HUDEP-2 (cell line): ENCODE data around the gene CSTF2.
"Not testable (repeated sequence)": the region's sequence is repeated elsewhere in the genome, so short reads cannot be mapped to it uniquely, and the experiment has no call there.

Experiments
- DNase-seq, 76 experiments: peaks; one replicate each; lab custom pipeline; 2025; ENCODE audit not compliant: unreplicated experiment in 76 of 76; lab: John Stamatoyannopoulos, UW

Gene CSTF2, protein sequence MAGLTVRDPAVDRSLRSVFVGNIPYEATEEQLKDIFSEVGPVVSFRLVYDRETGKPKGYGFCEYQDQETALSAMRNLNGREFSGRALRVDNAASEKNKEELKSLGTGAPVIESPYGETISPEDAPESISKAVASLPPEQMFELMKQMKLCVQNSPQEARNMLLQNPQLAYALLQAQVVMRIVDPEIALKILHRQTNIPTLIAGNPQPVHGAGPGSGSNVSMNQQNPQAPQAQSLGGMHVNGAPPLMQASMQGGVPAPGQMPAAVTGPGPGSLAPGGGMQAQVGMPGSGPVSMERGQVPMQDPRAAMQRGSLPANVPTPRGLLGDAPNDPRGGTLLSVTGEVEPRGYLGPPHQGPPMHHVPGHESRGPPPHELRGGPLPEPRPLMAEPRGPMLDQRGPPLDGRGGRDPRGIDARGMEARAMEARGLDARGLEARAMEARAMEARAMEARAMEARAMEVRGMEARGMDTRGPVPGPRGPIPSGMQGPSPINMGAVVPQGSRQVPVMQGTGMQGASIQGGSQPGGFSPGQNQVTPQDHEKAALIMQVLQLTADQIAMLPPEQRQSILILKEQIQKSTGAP

DNA sequence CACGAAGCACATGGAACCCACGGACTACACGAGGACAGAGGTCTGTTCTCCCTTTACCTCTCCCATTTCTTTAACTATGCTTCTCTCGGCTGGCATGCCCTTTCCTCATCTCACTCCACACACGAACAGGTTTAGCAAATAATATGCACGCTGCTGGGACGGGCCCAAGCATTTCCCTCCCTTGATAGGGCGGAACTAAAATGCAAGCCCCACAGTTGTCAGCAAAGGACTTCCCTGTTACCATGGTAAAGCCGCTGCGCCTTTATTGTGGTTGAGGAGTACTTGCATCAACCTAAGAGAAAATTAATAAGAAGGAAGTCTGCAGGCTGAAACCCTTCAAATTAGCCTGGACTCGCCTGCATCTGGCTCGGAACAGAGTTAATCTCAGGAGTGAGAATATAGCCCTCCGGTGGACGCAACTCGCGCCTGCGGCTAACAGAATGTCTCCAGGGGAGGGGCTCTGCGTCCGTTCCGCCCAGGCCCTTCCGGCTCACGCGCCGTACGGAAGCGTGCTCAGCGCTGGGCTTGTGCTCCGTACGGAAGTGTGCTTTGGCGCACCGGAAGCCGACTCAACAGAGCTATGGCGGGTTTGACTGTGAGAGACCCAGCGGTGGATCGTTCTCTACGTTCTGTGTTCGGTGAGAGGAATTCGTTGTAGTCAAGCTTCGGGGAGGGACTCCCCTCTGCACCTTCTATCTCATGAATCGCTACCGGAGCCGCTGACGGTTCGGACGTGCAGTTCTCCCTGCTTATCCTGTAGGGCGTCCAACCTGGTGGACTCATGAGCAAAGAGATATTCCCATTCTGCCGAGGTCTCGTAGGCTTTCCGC lies at the start of gene CSTF2:
CSTF2 (plus strand) TSS at position 555 of the 830 bp plus-strand sequence; CDS start at position 581, 26 bp downstream.
- DNase-seq: peak in 75 of 76 experiments; percentile 1 to 78 (median 62)

DNA sequence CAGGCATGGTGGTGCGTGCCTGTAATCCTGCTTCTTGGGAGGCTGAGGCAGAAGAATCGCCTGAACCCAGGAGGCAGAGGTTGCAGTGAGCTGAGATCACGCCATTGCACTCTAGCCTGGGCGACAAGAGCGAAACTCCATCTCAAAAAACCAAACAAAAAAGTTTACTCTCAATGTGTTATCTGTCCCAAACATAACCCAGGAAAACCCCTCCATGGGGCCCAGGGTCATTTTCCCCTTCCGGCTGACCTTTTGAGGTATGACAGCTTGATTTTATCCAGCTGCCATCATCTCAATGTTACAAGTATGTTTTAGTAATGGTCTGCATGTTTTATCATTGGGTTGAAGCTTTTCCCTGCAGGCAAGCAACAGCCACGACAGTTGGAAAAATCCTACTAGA lies 23.8 kb upstream of the CSTF2 start:
- not testable (repeated sequence) for DNase-seq

DNA sequence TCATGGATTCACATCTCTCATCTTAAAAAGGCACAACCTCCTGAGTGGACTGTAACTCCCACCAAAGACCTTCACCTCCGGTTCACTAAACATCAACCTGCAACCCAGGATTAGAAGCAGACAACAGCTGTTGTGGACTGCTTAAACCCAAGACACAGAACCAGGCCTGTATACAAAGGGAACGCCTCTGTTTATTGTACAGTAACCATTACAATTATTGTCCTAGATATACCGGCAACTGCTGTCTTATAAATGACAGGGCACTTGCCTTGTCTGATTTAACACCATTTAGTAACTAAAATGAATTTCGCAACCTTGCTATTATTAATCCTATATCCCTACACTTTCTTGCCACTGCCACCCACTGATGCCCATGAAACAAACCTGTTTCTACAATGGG lies 22.8 kb upstream of the CSTF2 start:
- no peak for DNase-seq

DNA sequence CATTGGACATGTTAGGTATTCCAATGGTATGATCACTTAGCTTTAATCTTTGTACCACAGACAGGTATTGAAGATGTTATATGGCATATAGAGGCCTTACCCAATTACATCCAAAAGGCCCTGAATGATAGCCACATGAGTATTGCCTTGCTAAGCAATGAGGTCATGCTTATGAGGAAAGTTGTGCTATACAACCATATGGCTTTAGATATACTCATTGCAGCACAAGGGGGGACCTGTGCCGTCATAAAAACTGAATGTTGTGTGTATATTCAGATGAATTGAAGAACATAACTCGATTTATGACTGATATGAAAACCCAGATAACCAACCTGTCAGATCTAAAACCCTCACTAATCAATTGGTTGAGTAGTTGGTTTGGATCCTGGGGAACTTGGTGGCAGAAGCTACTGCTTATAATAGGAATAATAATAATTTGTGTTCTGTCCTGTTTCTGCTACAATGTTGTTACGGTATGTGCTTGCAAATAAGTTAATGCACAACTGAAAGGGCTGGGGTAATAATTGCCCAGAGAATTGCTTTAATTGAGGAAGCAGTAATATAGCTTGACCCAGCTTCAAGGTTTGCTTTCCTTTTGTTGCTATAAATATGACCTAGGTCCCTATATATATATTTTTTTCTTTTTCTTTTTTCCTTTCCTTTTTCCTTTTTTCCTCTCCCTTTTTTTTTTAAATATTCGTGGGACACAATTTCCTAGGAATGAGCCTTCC lies 21.5 kb upstream of the CSTF2 start:
- DNase-seq: no peak

DNA sequence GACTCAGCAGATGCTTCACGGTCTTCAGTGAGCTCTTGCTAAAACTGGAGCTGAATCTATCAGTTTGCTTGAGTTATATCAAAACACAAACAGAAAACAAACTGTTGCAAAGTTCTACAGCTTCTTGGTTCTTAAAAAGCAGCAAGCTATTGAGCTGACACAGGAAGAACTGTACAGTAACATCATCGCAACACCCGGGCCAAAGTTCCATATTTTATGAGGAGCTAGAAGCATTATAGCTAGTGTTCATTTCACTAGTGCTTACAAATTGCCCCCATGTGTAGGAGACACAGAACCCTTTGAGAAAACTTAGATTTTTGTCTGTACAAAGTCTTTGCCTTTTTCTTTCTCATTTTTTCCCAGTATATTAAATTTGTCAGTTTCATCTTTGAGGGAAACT lies 17.3 kb upstream of the CSTF2 start:
- DNase-seq: no peak

DNA sequence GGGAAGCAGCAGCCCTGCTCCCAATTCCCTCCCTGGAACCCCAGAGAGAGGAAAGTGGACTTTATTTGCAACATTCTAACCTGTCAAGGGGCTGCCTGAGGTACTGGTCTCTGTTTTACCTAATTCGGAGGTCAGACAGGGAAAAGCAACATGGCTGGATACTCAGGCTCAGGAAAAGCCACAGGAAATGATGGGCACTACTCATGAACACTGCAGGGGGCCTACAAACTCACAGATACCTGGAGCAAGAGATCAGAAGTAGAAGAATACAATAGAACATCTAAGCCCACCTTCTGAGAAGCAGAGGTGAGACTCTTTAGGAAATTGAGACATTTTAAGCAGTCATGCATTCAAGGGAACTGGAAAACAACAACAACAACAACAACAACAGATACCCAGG lies 15.4 kb upstream of the CSTF2 start:
- DNase-seq: no peak

DNA sequence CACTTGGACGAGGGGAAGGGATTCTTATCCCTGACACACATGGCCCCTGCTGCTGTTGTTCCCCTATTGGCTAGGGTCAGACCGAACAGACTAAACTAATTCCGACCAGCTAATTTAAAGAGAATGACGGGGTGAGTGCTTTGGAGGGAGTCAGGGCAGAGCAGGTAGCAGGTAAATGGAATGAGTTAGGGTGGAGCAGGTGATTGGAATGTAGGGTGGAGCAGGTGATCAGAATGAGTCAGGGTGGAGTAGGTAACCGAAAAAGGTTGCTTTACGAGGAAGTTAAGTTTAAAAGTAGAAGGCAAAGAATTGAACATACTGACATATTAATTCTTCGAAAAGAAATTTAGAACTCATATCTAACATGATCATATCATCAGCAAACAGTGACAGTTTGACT lies 11.9 kb upstream of the CSTF2 start:
- DNase-seq: not testable (repeated sequence)

DNA sequence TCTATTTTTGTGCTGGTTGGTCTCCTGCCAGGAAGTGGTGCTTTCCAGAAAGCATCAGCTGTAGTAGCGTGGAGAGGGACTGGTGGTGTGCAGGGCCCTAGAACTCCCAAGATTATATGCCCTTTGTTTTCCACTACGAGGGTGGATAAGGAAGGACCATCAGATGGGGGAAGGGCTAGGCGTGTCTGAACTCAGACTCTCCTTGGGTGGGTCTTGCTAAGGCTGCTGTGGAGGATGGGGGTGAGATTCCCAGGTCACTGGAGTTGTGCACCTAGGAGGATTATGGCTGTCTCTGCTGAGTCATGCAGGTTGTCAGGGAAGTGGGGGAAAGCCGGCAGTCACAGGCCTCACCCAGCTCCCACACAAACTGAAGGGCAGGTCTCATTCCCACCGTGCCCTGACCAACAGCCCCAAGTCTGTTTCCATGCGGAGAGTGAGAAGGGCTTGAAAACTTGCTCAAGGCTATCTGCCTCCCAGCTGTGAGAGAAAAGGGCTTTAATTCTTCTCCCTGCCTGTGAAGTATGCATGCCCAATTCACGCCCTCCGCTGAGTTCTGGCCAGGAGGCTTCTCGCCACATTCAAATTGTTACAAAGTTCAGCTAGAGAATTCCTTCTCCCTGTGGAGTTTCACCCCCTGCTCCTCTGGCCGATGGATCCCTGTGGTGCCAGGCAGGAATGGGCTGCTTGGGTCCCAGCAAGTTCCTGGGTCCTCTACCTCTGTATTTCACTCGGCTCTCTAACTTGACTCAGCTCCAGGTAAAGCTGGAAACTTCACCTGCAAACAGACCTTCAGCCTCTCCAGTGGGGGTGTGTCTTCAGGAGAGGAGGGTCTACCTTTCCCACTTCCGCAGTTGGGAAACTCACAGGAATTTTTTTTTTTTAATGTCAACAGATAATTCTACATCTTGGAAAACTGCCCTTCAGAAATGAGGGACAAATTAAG lies 7.7 kb upstream of the CSTF2 start:
- no peak for DNase-seq

DNA sequence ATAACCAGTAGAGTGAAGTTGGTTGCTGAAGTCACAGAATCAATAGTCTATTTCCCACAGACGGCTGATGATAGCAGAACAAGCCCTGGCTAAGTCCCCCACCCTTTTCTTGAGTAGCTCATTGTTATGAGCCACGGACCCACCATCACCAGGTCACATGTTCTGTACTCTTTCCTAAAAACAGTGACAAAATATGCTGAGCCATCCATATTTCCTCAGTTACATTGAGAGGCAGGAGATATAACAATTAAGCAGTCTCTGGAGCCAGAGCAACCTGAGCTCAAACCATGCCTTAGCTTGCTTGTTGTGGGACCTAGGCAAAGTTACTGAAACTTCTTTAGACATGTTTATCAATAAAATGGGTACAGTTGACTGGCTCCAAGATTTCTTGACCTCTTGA lies 2.9 kb upstream of the CSTF2 start:
- no peak for DNase-seq

DNA sequence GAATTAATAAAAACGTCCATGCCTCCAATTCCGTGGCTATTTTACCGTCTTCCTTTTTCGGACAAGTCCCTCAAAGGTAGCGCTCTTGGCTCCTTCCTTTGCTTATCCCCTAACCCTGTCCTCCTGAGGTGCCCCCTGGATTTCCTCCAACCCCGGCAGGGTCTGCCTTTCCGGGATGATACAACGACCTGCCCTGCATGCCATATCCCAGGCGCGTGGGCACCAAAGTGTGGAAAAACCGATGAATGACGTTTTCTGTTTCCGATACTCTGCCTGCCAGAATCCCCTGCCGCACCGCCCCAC lies 706 bp upstream of the CSTF2 start:
- DNase-seq: peak in 3 of 76 experiments; percentile 9 to 24 (median 11)

DNA sequence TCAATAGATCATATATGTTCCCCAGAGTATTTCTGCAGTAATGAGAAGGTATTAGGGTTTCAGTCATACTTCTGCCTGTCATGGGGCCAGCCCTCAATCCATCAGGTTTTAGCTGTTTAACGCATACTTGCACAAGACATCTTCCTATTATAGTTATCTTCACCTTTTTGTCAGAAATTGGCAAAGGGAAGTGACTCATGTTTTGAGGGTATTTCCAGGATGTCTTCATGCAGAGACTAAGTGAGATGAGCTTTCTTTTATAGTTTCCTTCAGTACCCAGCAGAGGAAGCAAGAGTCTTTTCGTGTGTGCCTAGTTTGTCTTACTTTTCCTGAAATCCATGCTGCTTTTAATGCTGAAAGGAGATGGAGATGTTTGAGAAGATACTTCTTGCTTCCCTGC lies 9.5 kb downstream of the CSTF2 start:
- no peak for DNase-seq

DNA sequence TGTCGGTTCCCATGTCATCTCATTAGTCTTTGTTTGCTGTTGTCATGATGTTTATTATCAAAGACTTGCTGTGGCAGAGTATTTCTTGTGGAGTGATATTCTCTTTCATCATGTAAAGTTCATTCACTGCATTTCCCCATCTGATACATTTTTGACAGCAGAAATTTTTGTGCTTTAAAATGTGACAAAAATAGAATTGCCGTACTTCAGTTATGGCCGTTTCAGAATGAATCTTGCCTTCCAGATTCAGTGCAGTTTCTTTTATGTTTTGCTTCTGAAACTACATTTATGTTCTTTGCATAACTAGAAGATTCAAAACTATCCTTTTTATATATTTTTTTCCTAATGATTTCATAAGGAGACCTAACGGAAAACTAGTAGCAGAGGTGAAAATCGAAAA lies 10.0 kb downstream of the CSTF2 start:
- DNase-seq: no peak

DNA sequence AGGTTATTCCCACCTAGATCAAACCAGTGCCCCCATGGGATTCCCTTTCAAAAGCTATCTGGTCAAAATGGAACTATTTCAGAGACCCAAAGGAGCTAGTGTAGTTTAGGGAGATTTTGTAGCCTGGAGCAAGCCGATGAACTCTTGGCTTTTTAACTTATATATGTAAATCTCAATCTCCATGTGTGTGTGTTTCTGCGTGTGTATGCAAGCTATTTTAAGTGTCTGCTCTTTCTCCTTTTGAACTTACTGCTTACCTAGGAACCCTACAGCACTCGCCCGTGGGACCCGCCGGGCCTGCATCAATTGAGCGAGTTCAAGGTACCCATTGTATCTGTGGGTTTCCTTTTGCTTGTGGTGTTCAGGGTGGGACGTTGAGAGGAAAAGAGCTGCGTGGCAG lies 10.4 kb downstream of the CSTF2 start:
- DNase-seq: no peak

DNA sequence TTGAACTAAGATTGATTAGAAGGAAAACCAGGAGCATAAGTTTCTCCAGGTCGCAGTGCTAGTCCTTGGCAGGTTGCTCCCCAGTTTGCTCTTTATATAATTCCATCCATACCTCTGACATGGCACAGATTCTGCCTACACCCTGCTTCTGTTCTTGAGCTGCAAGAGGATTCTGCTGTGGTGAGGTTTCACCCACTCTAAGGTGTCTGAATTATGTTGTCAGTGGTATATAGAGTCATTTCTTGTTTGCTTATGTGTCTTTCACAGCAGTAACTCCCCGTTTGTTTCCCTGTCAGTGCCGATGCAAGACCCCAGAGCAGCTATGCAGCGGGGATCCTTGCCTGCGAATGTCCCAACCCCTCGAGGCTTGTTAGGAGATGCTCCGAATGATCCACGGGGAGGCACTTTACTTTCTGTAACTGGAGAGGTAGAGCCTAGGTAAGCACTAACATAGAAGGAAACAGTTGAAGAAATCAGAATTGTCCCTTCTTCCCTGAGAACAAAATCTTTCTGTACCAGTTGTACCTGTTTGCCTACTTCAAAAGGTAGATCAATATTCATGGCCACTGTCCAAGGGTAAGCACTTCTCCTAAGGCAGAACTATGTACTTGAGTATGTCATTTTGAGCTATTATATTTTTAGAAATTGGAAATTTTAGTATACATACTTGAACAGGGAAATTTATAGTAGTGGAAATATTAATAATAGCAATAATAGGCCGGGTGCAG lies 11.2 kb downstream of the CSTF2 start:
- DNase-seq: no peak

DNA sequence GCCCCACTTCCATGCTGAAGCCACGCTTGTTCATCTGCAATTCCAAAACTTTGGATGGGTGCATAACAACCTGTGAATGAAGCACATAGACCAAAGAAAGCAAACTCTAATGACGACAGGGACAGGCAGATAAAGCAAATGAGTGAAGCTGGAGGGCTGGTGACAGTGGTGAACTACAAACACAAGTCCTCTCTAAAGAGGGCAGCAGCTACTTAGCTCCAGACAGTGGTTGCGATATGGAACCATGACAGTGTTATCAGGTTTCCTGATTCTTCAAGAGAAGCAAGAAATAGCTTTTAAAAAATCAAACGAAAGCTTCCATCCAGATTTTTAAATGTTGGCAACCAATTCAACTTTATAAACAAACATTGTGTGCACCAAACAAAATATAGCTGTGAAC lies 30.1 kb downstream of the CSTF2 start:
- DNase-seq: no peak

DNA sequence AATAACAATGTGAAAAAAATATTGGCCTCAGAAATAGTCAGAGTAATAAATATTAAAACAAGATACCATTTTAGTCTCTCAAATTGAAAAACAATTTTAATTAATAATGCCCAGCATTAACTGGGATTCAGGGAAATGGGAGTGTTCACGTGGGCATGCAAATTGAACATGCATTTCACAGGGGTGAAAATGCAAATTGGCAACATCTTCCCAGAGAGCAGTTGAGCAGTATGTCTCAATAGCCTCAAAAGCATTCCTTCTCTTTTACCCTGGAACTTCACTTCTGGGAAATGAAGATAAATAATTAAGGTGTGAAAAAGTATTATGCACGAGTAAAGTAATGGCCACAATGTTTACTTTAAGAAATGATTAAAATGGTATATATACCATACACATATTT lies 32.6 kb downstream of the CSTF2 start:
- DNase-seq: no peak

DNA sequence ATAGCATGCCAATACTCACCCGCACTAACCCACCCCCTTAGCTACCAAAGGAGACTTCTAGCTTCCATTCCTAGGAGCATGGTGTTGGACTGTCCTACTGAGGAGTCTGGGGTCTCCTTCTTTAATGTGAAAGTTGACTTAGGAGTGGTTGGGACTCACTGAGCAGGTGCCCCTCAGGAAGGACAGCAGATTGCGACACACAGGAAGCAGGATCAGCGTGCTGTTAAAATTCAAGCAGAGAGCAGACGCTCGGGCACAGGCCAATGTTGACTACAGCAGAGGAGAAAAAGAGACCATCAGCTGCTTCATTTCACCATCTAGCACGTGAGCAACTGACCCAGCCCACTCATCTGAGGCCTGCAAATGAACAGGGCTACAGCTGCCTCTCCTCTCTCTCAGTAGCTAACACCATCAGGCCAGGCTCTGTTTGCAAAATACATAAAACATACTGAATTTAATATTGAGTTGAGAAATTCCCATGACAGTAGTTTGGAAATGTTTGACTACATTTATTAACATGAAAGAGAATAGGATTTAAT lies 43.2 kb downstream of the CSTF2 start:
- no peak for DNase-seq

DNA sequence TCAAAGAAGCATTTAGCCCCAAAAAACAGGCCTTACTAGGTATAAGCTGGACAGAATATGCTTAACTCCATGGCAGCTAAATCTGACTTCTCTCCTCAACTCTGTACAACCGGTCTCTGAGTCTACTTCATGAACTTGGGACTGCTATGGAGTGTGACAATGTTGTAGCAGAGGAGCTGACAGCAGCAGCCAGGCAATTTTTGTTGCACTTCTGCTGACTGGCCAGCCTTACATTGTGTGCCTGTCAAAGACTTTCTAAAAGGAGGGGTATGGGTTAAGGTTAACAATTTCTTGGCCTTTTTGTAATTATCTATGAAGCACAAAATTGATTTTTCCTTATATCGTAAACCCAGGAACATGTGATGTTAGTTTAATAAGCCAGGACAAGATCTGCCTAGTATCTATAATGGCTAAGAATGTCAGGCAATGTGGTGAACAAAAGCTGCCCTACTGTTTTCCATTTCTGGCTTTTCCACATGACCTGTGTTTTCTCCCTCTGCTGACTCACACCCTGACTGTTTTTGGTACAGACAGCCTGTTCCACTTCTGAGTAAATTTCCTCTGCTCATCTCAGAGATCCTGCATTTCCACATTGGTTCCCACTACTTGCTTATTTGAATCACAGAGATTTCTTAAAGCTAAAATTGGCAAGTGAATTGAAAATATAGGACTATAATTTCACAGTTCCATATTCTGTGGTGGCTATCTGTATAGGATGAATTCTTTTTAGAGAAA lies 44.6 kb downstream of the CSTF2 start:
- DNase-seq: no peak
